Smooth muscle cell (in vitro differentiated cells): ENCODE measurements around the gene UBE3B. TPM values are rescaled to one million over a fixed set of nuclear protein-coding genes. Genes with fewer than 3 reads are reported as not detected.

ENCODE experiments used
- DNase-seq: peaks from one replicate; lab custom pipeline; 2025; ENCODE audit not compliant: unreplicated experiment; lab: John Stamatoyannopoulos, UW
- H2AFZ ChIP-seq: fragments of 200-600 bp; sonication (generic); 2 replicates; pipeline ENCODE4 v1.6.0; 2016; ENCODE audit warnings: antibody characterized with exemption, low read depth, mild to moderate bottlenecking
- H3F3A ChIP-seq: fragments of 200-600 bp; sonication (generic); 2 replicates; pipeline ENCODE4 v1.6.0; 2017; ENCODE audit warnings: antibody characterized with exemption, low read depth
- H3K27ac ChIP-seq: fragments of 200-600 bp; sonication (generic); 2 replicates; pipeline ENCODE4 v1.5.1; 2016; ENCODE audit warnings: low read depth, mild to moderate bottlenecking
- H3K27me3 ChIP-seq: fragments of 200-600 bp; sonication (generic); 2 replicates; pipeline ENCODE4 v1.6.1; 2016; ENCODE audit warnings: low read depth, mild to moderate bottlenecking
- H3K36me3 ChIP-seq: fragments of 200-600 bp; sonication (generic); 2 replicates; pipeline ENCODE4 v1.5.1; 2016; ENCODE audit warnings: low read depth
- H3K4me1 ChIP-seq: fragments of 200-600 bp; sonication (generic); 2 replicates; pipeline ENCODE4 v1.5.1; 2016; ENCODE audit warnings: low read depth
- H3K4me2 ChIP-seq: fragments of 200-600 bp; sonication (generic); 2 replicates; pipeline ENCODE4 v1.6.0; 2016; ENCODE audit warnings: mild to moderate bottlenecking
- H3K4me3 ChIP-seq: fragments of 200-600 bp; sonication (generic); 2 replicates; pipeline ENCODE4 v1.5.1; 2016; ENCODE audit warnings: mild to moderate bottlenecking
- H3K79me2 ChIP-seq: fragments of 200-600 bp; sonication (generic); 2 replicates; pipeline ENCODE4 v1.6.0; 2016; ENCODE audit warnings: low read depth, mild to moderate bottlenecking
- H3K9ac ChIP-seq: fragments of 200-600 bp; sonication (generic); 2 replicates; pipeline ENCODE4 v1.6.0; 2016; ENCODE audit warnings: low read depth
- H3K9me3 ChIP-seq: fragments of 200-600 bp; sonication (generic); replicated peaks from 2 replicates; pipeline ENCODE4 v1.5.1; 2016; ENCODE audit warnings: low read depth
- H4K20me1 ChIP-seq: fragments of 200-600 bp; sonication (generic); 2 replicates; pipeline ENCODE4 v1.6.0; 2016; ENCODE audit warnings: low read depth
- WGBS: methylation state at CpG from one replicate; pipeline ENCODE4 v1.1.7; 2016; ENCODE audit warnings: low lambda C conversion rate; 5-methylcytosine and 5-hydroxymethylcytosine counted together
- polyA plus RNA-seq: library from polyadenylated mRNA; unstranded; fragments of >200 nt; fragmentation: Nextera tagmentation; extraction: Ambion mirVana; gene quantifications from 2 replicates; pipeline ENCODE4 v1.2.1, GENCODE V29; 2016
- total RNA-seq: library from RNA; depleted of rRNA; stranded (reverse); fragments of >200 nt; gene quantifications from 2 replicates; pipeline ENCODE4 v1.2.3, GENCODE V29; 2014
- TF ChIP-seq, protein P1 (sequence below): fragments of 200-600 bp; sonication (generic); IDR thresholded peaks from 2 replicates; pipeline ENCODE4 v1.5.1; 2017; ENCODE audit warnings: borderline replicate concordance, mild to moderate bottlenecking, antibody characterized with exemption; ENCODE audit not compliant: insufficient read depth, poor library complexity, severe bottlenecking

Gene UBE3B
- total and polyA plus RNA-seq, 2 experiments from 2014 or later, result 21.8 to 62.9 TPM

DNA sequence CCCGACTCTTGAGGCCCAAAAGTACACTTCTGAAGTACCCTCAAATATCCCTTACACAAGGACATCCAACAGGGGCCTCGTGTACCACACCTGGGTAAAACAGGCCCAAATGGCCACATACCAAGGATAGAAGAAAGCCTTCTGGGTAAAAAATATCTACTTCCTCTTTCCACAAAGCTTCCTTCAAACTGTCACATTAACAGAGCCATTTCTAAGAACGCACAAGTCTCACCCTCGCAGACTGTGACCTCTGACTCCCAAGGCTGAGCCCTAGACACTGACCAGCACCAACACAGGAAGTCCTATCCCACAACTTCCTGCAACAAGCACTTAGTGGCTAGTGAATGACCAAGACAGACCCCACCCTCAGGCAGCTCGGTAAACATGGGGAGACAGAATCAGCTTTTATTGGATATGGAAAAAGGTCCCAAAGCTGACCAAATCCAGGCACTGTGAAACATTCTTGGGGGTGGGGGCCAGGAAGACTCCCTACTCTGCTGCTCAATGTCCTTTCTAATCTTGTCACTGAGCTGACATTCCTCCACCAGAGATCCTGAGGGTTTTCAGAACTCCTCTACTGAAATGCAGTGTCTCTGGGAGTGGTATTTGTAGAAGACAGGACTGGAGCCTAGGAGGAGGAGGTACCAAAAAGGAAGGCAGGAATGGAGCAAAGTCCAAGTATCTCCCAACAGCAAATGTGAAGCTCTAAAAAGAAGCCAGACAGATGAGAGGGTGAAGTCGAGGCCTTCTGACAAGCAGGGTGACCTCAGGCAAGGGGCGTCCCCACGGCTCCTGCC lies 16.2 kb upstream of the UBE3B start:
- H4K20me1 ChIP-seq, result no peaks in the 10 kb centered on the region
- H3K4me1 ChIP-seq, result peaks cover 66% of the 10 kb centered on the region
- peaks cover 79% of the 10 kb centered on the region for H3K79me2 ChIP-seq
- WGBS, result 53% methylated on average over 8 of the region's 8 CpGs
- H2AFZ ChIP-seq, result no peak overlapping the region
- H3K36me3 ChIP-seq, result no peaks in the 10 kb centered on the region
- H3K9ac ChIP-seq, result peak overlapping the region; percentile 79
- no peak for DNase-seq
- H3K27ac ChIP-seq, result peak overlapping the region; percentile 96
- H3K4me2 ChIP-seq, result peak overlapping the region; percentile 77
- H3K4me3 ChIP-seq, result no peak overlapping the region
- TF ChIP-seq, protein P1, sequence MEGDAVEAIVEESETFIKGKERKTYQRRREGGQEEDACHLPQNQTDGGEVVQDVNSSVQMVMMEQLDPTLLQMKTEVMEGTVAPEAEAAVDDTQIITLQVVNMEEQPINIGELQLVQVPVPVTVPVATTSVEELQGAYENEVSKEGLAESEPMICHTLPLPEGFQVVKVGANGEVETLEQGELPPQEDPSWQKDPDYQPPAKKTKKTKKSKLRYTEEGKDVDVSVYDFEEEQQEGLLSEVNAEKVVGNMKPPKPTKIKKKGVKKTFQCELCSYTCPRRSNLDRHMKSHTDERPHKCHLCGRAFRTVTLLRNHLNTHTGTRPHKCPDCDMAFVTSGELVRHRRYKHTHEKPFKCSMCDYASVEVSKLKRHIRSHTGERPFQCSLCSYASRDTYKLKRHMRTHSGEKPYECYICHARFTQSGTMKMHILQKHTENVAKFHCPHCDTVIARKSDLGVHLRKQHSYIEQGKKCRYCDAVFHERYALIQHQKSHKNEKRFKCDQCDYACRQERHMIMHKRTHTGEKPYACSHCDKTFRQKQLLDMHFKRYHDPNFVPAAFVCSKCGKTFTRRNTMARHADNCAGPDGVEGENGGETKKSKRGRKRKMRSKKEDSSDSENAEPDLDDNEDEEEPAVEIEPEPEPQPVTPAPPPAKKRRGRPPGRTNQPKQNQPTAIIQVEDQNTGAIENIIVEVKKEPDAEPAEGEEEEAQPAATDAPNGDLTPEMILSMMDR, result no peak
- H3K27me3 ChIP-seq, result no peaks in the 10 kb centered on the region
- H3F3A ChIP-seq, result peaks cover 60% of the 10 kb centered on the region
- no peaks in the 10 kb centered on the region for H3K9me3 ChIP-seq

DNA sequence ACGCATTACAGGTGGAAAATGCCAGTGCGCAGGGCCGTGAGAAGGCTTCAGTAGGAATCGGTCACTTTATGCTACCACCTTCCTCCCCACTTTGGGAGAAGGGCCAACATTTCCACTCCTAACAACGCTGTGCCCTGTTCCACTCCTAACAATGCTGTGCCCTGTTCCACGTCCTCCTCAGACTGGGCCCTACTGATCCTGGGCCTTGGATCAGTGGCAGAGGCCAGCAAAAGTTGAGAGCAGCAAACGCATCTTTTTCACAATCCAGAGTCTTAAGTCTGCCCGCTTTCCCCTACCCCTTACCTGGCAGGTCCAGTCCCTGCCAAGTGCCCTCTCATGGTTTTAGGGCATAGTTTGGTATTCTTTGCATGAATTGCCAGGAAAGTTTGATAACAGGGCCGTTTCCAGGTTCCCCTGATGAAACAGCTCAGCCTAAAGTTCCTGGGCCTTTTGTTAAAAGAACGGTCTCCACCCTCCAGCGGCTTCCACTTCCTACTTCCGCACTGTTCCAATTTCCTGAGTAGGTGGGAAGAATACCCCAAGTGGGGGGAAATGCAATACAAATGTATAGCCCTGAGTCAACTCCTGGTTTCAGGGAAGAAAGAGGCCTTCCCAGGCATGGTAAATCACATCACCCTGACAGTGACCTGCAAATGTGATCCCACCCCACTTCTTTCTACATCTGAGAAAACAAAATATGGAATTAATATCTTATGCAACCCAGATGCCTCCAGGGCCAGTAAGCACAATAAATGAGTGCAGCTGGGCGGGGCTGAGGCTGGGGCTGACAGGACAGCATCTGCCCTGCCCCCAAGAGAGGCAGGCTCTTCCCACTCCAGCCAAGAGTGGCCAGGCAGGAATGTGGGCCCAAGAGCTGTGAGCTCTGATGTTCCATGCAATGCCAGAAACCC lies 15.3 kb upstream of the UBE3B start:
- H3K9me3 ChIP-seq, result no peaks in the 10 kb centered on the region
- peaks cover 65% of the 10 kb centered on the region for H3F3A ChIP-seq
- peak overlapping the region; percentile 96 for H3K27ac ChIP-seq
- H3K4me2 ChIP-seq, result peak overlapping the region; percentile 77
- H3K4me3 ChIP-seq, result peak overlapping the region; percentile 20
- peak overlapping the region; percentile 79 for H3K9ac ChIP-seq
- peaks cover 4% of the 10 kb centered on the region for H4K20me1 ChIP-seq
- no peaks in the 10 kb centered on the region for H3K36me3 ChIP-seq
- peaks cover 66% of the 10 kb centered on the region for H3K4me1 ChIP-seq
- DNase-seq, result peak; percentile 34
- TF ChIP-seq, protein P1, result no peak
- H2AFZ ChIP-seq, result no peak overlapping the region
- H3K79me2 ChIP-seq, result peaks cover 79% of the 10 kb centered on the region
- WGBS, result 57% methylated on average over 13 of the region's 13 CpGs
- no peaks in the 10 kb centered on the region for H3K27me3 ChIP-seq

DNA sequence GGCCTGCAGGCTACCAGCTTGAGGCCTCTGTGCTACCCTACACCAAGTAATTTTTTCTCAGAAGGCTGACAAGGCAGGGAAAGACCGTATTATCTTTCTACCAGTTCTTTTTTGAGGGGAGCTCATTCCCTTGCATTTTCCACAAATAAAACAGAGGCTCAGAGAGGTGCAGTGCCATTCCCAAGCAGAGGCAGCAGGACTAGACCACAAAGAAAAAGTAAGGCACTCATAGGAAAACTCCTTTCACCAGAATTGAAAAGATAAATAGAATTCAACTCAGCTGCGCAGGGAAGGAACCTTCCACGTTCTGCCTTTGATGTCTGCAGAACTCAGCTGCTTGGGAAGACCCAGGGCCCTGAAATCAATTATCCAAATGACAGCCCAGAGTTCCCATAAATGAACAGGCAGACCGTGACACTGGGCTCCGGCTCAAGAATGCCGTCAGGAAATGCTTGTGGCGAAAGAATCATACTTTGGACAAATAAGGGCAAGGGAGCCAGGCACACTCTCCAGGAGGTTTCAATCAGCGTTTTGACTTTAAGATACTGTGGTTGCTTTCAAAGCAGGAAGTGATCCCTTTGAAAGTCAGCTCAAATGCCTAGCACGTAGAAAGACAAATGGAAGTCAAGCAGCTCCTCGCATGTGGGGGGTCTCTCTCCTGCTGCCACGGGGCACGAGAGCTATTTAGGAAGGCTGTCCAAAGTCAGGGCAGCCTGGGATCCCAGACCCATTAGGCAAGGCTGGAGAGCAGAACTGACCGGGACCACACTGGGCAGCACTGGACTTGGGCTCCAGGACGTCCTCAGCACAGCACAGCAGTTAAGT lies 14.4 kb upstream of the UBE3B start:
- TF ChIP-seq, protein P1, result no peak
- Histone ChIP-seq H4K20me1 (peaks cover 5% of the 10 kb centered on the region), H3K27me3 (no peaks in the 10 kb centered on the region), H3K4me2 (peak overlapping the region; percentile 77), H3K4me3 (peak overlapping the region; percentile 20), H3K36me3 (no peaks in the 10 kb centered on the region), H2AFZ (no peak overlapping the region), H3K9ac (peak overlapping the region; percentile 79), H3K4me1 (peaks cover 56% of the 10 kb centered on the region), H3K27ac (peak overlapping the region; percentile 96), H3K79me2 (peaks cover 79% of the 10 kb centered on the region), H3K9me3 (no peaks in the 10 kb centered on the region), H3F3A (peaks cover 59% of the 10 kb centered on the region)
- WGBS, result under 1% methylated on average over 14 of the region's 14 CpGs
- no peak for DNase-seq
